Hepatocyte (in vitro differentiated cells): Measurements from ENCODE around the gene FGGY.

Source experiments
- EZH2 ChIP-seq: fragments of 200-600 bp; sonication (generic); IDR thresholded peaks from 2 replicates; pipeline ENCODE4 v1.6.1; 2016; ENCODE audit warnings: antibody characterized with exemption, mild to moderate bottlenecking, borderline replicate concordance
- EZH2phosphoT487 ChIP-seq: fragments of 200-600 bp; sonication (generic); IDR thresholded peaks from one replicate; pipeline ENCODE4 v1.6.1; 2018; ENCODE audit warnings: antibody characterized with exemption, mild to moderate bottlenecking, low read depth, moderate library complexity; ENCODE audit not compliant: unreplicated experiment, severe bottlenecking
- TF ChIP-seq, protein P1 (sequence below): fragments of 200-600 bp; sonication (generic); IDR thresholded peaks from 2 replicates; pipeline ENCODE4 v1.5.1; 2016; ENCODE audit warnings: antibody characterized with exemption, mild to moderate bottlenecking; ENCODE audit not compliant: poor library complexity

DNA sequence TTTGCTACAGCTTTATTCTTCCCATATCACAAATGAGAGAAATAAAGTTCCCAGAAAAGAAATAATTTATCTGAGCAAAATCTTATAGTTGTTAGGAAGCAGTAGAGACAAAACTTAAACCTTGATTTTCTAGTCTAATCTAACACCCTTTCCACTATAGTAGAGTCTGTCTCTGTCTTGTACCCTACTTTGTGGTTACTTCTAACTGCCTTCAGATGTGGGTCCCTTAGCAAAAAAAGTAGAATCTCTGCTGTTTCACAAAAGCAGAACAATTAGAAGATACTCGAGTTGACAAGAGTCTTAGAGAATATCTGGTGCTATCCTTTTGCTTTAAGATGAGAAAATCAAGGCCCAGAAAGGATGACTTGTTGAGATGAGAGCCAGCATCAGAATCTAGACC, 48.1 kb upstream of the FGGY start:
- TF ChIP-seq, protein P1, sequence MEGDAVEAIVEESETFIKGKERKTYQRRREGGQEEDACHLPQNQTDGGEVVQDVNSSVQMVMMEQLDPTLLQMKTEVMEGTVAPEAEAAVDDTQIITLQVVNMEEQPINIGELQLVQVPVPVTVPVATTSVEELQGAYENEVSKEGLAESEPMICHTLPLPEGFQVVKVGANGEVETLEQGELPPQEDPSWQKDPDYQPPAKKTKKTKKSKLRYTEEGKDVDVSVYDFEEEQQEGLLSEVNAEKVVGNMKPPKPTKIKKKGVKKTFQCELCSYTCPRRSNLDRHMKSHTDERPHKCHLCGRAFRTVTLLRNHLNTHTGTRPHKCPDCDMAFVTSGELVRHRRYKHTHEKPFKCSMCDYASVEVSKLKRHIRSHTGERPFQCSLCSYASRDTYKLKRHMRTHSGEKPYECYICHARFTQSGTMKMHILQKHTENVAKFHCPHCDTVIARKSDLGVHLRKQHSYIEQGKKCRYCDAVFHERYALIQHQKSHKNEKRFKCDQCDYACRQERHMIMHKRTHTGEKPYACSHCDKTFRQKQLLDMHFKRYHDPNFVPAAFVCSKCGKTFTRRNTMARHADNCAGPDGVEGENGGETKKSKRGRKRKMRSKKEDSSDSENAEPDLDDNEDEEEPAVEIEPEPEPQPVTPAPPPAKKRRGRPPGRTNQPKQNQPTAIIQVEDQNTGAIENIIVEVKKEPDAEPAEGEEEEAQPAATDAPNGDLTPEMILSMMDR: no peak
- TF ChIP-seq EZH2 (no peak), EZH2phosphoT487 (no peak)
